ENCODE results near the gene RIPPLY2. TPM values are rescaled to one million over a fixed set of nuclear protein-coding genes. Genes with fewer than 3 reads are reported as not detected.

RIPPLY2 gene
- total RNA-seq, 1 donor from 2014 or later = not detected

GRCh38 chr6:83867043-83867442, 13.9 kb downstream of the RIPPLY2 start:
- H3K27me3 Mint-ChIP-seq (ENCODE audit: insufficient read depth) = no peaks in the 10 kb centered on the region
- intact Hi-C loops (cut with micrococcal nuclease) = no loop called here
- H3K9me3 Mint-ChIP-seq = peaks cover 17% of the 10 kb centered on the region
- H3K4me3 Mint-ChIP-seq = no peak overlapping the region
- no peak for DNase-seq (ENCODE audit: low spot score)
- no peak overlapping the region for H3K27ac Mint-ChIP-seq
- H3K4me1 Mint-ChIP-seq (ENCODE audit: low read depth) = peaks cover 6% of the 10 kb centered on the region
- H3K36me3 Mint-ChIP-seq (ENCODE audit: low read depth) = peaks cover 48% of the 10 kb centered on the region

GRCh38 chr6:83867527-83868161, 14.5 kb downstream of the RIPPLY2 start:
- DNase-seq (ENCODE audit: low spot score) = no peak
- Mint-ChIP-seq H3K4me1 (ENCODE audit: low read depth) (peaks cover 1% of the 10 kb centered on the region), H3K36me3 (ENCODE audit: low read depth) (peaks cover 44% of the 10 kb centered on the region), H3K4me3 (no peak overlapping the region), H3K27ac (no peak overlapping the region), H3K9me3 (peaks cover 17% of the 10 kb centered on the region), H3K27me3 (ENCODE audit: insufficient read depth) (no peaks in the 10 kb centered on the region)
- intact Hi-C loops (cut with micrococcal nuclease) = no loop called here

- no peak for DNase-seq (ENCODE audit: low spot score)
- Mint-ChIP-seq H3K9me3 (peaks cover 17% of the 10 kb centered on the region), H3K27ac (no peak overlapping the region), H3K36me3 (ENCODE audit: low read depth) (peaks cover 44% of the 10 kb centered on the region), H3K4me1 (ENCODE audit: low read depth) (peaks cover 3% of the 10 kb centered on the region), H3K4me3 (no peak overlapping the region), H3K27me3 (ENCODE audit: insufficient read depth) (no peaks in the 10 kb centered on the region)
- intact Hi-C loops (cut with micrococcal nuclease) = no loop called here
These were observed 15.5 kb downstream of the RIPPLY2 start for GRCh38 chr6:83868639-83869038.

DNA sequence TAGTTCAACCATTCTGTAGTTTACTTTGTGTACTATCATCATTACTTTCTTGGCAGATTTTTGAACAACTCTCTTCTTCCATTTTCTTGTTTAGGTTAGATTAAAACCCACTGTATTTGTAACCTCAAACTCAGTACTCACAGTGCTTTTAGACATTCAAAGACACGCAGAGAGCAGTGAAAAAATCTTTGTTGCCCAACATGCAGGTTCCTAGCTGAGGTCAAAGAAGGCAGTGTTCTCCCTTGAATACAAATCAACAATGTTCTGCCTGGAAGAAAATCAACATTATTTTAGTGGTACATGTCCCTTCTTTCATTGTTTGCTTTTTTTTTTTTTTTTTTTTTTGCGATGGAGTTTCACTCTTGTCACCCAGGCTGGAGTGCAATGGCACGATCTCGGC, 17.5 kb downstream of the RIPPLY2 start:
- H3K9me3 Mint-ChIP-seq = peaks cover 17% of the 10 kb centered on the region
- H3K4me3 Mint-ChIP-seq = no peak overlapping the region
- peaks cover 34% of the 10 kb centered on the region for H3K36me3 Mint-ChIP-seq (ENCODE audit: low read depth)
- H3K27me3 Mint-ChIP-seq (ENCODE audit: insufficient read depth) = no peaks in the 10 kb centered on the region
- peaks cover 10% of the 10 kb centered on the region for H3K4me1 Mint-ChIP-seq (ENCODE audit: low read depth)
- DNase-seq (ENCODE audit: low spot score) = no peak
- intact Hi-C loops (cut with micrococcal nuclease) = no loop called here
- H3K27ac Mint-ChIP-seq = no peak overlapping the region

DNA sequence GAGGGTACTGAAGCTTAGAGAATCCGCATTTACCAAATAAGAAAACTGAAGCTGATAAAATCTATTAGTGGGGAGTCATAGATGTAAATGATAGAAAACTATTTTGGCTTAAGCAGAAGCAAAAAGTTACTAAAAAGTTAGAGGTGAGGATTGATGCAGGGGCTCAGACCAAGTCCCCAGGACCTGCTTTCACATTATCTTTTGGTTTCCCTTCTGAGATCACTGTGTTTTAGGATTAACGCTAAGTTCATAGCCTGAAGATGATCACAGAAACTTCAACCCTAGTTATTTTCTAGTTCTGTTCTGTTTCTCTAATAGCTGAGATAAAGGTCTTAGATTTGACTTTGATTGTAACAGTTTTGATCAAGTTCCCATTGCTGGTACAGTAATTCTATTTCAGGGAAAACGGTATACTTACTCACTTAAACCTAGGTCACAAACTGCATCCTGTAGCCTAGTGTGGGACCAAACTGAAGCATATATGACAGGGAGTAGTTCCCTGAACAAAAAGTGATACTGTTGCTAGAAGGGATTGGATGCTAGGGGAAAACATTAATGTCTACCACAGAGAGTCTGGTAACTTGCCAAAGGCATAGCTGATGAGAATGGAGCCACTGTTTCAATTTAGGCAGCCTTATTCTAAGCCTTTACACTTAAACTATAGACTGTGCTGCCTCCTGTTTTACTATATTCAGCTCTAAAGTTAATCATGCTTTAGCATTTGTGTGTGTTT, 19.4 kb downstream of the RIPPLY2 start:
- no peak overlapping the region for H3K4me3 Mint-ChIP-seq
- no peaks in the 10 kb centered on the region for H3K27me3 Mint-ChIP-seq (ENCODE audit: insufficient read depth)
- peaks cover 9% of the 10 kb centered on the region for H3K9me3 Mint-ChIP-seq
- peaks cover 17% of the 10 kb centered on the region for H3K36me3 Mint-ChIP-seq (ENCODE audit: low read depth)
- DNase-seq (ENCODE audit: low spot score) = no peak
- no peak overlapping the region for H3K27ac Mint-ChIP-seq
- intact Hi-C loops (cut with micrococcal nuclease) = no loop called here
- peaks cover 10% of the 10 kb centered on the region for H3K4me1 Mint-ChIP-seq (ENCODE audit: low read depth)

GRCh38 chr6:83873869-83874268, 20.7 kb downstream of the RIPPLY2 start:
- intact Hi-C loops (cut with micrococcal nuclease) = no loop called here
- peaks cover 6% of the 10 kb centered on the region for H3K36me3 Mint-ChIP-seq (ENCODE audit: low read depth)

GRCh38 chr6:83875843-83876242, 22.7 kb downstream of the RIPPLY2 start:
- Mint-ChIP-seq H3K27me3 (ENCODE audit: insufficient read depth) (no peaks in the 10 kb centered on the region), H3K4me1 (ENCODE audit: low read depth) (peaks cover 10% of the 10 kb centered on the region), H3K27ac (no peak overlapping the region), H3K4me3 (no peak overlapping the region), H3K9me3 (no peaks in the 10 kb centered on the region), H3K36me3 (ENCODE audit: low read depth) (peaks cover 4% of the 10 kb centered on the region)
- no peak for DNase-seq (ENCODE audit: low spot score)
- intact Hi-C loops (cut with micrococcal nuclease) = no loop called here

More at GRCh38 chr6:83873869-83874268, 20.7 kb downstream of the RIPPLY2 start:
- DNase-seq (ENCODE audit: low spot score) = no peak
- Mint-ChIP-seq H3K27ac (no peak overlapping the region), H3K9me3 (no peaks in the 10 kb centered on the region), H3K4me1 (ENCODE audit: low read depth) (peaks cover 10% of the 10 kb centered on the region), H3K4me3 (no peak overlapping the region), H3K27me3 (ENCODE audit: insufficient read depth) (no peaks in the 10 kb centered on the region)

GRCh38 chr6:83878902-83879644, 25.9 kb downstream of the RIPPLY2 start:
- Mint-ChIP-seq H3K27ac (no peak overlapping the region), H3K4me1 (ENCODE audit: low read depth) (peaks cover 5% of the 10 kb centered on the region), H3K27me3 (ENCODE audit: insufficient read depth) (no peaks in the 10 kb centered on the region), H3K9me3 (no peaks in the 10 kb centered on the region), H3K36me3 (ENCODE audit: low read depth) (peaks cover 2% of the 10 kb centered on the region), H3K4me3 (no peak overlapping the region)
- no peak for DNase-seq (ENCODE audit: low spot score)
- intact Hi-C loops (cut with micrococcal nuclease) = no loop called here

DNA sequence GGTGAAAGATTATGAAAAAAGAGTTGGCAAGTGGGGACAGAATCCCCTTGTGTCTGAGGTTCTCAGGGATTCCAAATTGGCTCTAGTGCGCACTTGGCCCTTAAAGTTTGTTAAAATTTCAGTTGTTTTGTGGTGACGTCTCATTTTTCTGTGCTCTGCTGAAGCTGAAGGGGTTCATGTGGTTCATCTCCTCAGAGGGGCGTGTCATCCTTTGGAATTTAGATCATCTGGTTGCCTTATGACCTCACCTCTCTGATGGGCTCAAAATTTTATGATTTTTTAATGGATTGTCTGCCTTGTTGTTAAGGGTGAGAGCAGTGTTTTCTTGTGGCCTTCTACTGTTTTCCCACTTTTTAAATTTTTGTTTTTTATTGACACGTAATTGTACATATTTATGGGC, 26.6 kb downstream of the RIPPLY2 start:
- Mint-ChIP-seq H3K27ac (no peak overlapping the region), H3K9me3 (no peaks in the 10 kb centered on the region), H3K27me3 (ENCODE audit: insufficient read depth) (no peaks in the 10 kb centered on the region), H3K36me3 (ENCODE audit: low read depth) (no peaks in the 10 kb centered on the region), H3K4me3 (no peak overlapping the region), H3K4me1 (ENCODE audit: low read depth) (peaks cover 7% of the 10 kb centered on the region)
- no peak for DNase-seq (ENCODE audit: low spot score)
- intact Hi-C loops (cut with micrococcal nuclease) = loop anchor here (5.0 to 10.0 kb wide), 2 partner anchors 545 to 808 kb away; no protein-coding TSS in a partner anchor

- Mint-ChIP-seq H3K9me3 (no peaks in the 10 kb centered on the region), H3K27me3 (ENCODE audit: insufficient read depth) (no peaks in the 10 kb centered on the region), H3K36me3 (ENCODE audit: low read depth) (no peaks in the 10 kb centered on the region), H3K4me3 (no peak overlapping the region), H3K27ac (no peak overlapping the region), H3K4me1 (ENCODE audit: low read depth) (peaks cover 7% of the 10 kb centered on the region)
- no peak for DNase-seq (ENCODE audit: low spot score)
- intact Hi-C loops (cut with micrococcal nuclease) = loop anchor here (5.0 to 10.0 kb wide), 2 partner anchors 542 to 804 kb away; no protein-coding TSS in a partner anchor
These were observed 30.1 kb downstream of the RIPPLY2 start for GRCh38 chr6:83883240-83883639.

DNA sequence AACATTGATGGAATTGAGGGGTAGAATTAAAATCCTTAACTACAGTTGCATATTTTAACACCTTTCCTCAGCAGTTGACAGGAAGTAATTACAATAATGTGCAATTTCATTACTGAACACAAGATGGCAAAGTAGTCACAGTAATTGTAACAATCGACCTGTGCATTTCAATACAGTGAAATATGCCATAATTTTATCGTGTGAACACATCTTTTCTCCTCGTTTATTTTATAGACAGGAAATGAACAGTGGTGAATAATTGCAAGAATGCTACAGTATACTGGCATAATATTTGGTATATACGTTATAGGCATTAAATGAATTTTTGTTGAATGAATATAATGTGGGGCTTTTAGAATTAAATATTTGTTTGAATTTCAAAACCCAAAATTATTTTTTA, 31.4 kb downstream of the RIPPLY2 start:
- no peaks in the 10 kb centered on the region for H3K9me3 Mint-ChIP-seq
- no peaks in the 10 kb centered on the region for H3K36me3 Mint-ChIP-seq (ENCODE audit: low read depth)
- H3K27me3 Mint-ChIP-seq (ENCODE audit: insufficient read depth) = no peaks in the 10 kb centered on the region
- no peak for DNase-seq (ENCODE audit: low spot score)
- H3K4me1 Mint-ChIP-seq (ENCODE audit: low read depth) = peaks cover 7% of the 10 kb centered on the region
- no peak overlapping the region for H3K4me3 Mint-ChIP-seq
- no peak overlapping the region for H3K27ac Mint-ChIP-seq
- intact Hi-C loops (cut with micrococcal nuclease) = loop anchor here (1.0 to 10.0 kb wide), 6 partner anchors 25 to 1439 kb away; partner anchors contain the start of gene CYB5R4

DNA sequence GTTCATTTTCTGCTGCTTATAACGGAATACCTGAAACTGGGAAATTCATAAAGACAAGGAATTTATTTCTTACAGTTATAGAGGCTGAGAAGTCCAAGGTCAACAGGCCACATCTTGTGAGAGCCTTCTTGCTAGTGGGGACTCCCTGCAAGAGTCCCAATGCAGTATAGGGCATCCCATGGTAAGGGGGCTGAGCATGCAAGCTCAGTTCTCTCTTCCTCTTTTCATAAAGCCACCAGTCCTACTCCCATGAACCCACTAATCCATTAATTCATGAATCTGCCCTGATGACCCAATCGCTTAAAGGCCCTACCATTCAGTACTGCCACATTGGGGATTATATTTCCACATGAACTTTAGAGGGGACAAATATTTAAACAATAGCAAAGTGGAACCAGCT, 32.8 kb downstream of the RIPPLY2 start:
- Mint-ChIP-seq H3K36me3 (ENCODE audit: low read depth) (no peaks in the 10 kb centered on the region), H3K4me3 (no peak overlapping the region), H3K9me3 (no peaks in the 10 kb centered on the region), H3K27me3 (ENCODE audit: insufficient read depth) (no peaks in the 10 kb centered on the region), H3K4me1 (ENCODE audit: low read depth) (peaks cover 7% of the 10 kb centered on the region), H3K27ac (no peak overlapping the region)
- intact Hi-C loops (cut with micrococcal nuclease) = loop anchor here (10.0 kb wide), 1 partner anchor 539 kb away; no protein-coding TSS in a partner anchor
- no peak for DNase-seq (ENCODE audit: low spot score)

GRCh38 chr6:83889621-83890020, 36.5 kb downstream of the RIPPLY2 start:
- intact Hi-C loops (cut with micrococcal nuclease) = loop anchor here (10.0 kb wide), 1 partner anchor 535 kb away; no protein-coding TSS in a partner anchor
- no peaks in the 10 kb centered on the region for H3K27me3 Mint-ChIP-seq (ENCODE audit: insufficient read depth)
- peaks cover 2% of the 10 kb centered on the region for H3K4me1 Mint-ChIP-seq (ENCODE audit: low read depth)
- H3K4me3 Mint-ChIP-seq = no peak overlapping the region
- H3K36me3 Mint-ChIP-seq (ENCODE audit: low read depth) = peaks cover 4% of the 10 kb centered on the region
- no peaks in the 10 kb centered on the region for H3K9me3 Mint-ChIP-seq
- no peak overlapping the region for H3K27ac Mint-ChIP-seq
- no peak for DNase-seq (ENCODE audit: low spot score)
